Activated CD8-positive, alpha-beta T cell treated with anti-CD3 and anti-CD28 coated beads for 36 hours (primary cell): ENCODE measurements around the gene SMAD3. TPM values are rescaled to one million over a fixed set of nuclear protein-coding genes. Genes with fewer than 3 reads are reported as not detected.

Experiments used
- ATAC-seq: fragments of 200-7000 bp; cut with Tn5 transposase; one replicate; pipeline ENCODE4 v1.10.0; 2021; ENCODE audit warnings: mild to moderate bottlenecking, moderate library complexity
- CTCF ChIA-PET: fragments of 350-600 bp; sonication (Branson Sonifier 250); formaldehyde crosslinking; loops from one replicate; lab custom pipeline; 2021; ENCODE audit warnings: antibody characterized with exemption; lab: Charles Lee
- POLR2A ChIA-PET: fragments of 350-600 bp; sonication (Branson Sonifier 250); formaldehyde crosslinking; loops from one replicate; lab custom pipeline; 2021; ENCODE audit warnings: antibody characterized with exemption; lab: Charles Lee
- DNase-seq: peaks from one replicate; pipeline ENCODE4 v3.0.0-alpha.2; 2020
- H3K27ac Mint-ChIP-seq: one replicate; pipeline ENCODE4 v1.8.0; 2021; ENCODE audit warnings: mild to moderate bottlenecking, mixed read lengths
- H3K27me3 Mint-ChIP-seq: one replicate; pipeline ENCODE4 v1.8.0; 2021; ENCODE audit warnings: mixed read lengths
- H3K36me3 Mint-ChIP-seq: one replicate; pipeline ENCODE4 v1.8.0; 2021; ENCODE audit warnings: low read depth, mixed read lengths
- H3K4me1 Mint-ChIP-seq: one replicate; pipeline ENCODE4 v1.8.0; 2021; ENCODE audit warnings: low read depth, mixed read lengths
- H3K4me3 Mint-ChIP-seq: one replicate; pipeline ENCODE4 v1.8.0; 2021; ENCODE audit warnings: mild to moderate bottlenecking, moderate library complexity, mixed read lengths
- H3K9me3 Mint-ChIP-seq: one replicate; pipeline ENCODE4 v1.8.0; 2021; ENCODE audit warnings: mixed read lengths
- intact Hi-C: fragments of 100-400 bp; cut with micrococcal nuclease; formaldehyde crosslinking; loops from one replicate; pipeline ENCODE4 v1.10.0; 2022
- total RNA-seq, 2 experiments: library from RNA; stranded (reverse); gene quantifications; one replicate each; pipeline ENCODE4 v1.2.3, GENCODE V29; 2021
- TF ChIP-seq, protein P1 (sequence below): fragments of 200-600 bp; IDR thresholded peaks from one replicate; pipeline ENCODE4 v1.8.0; 2022; ENCODE audit warnings: antibody characterized with exemption, mild to moderate bottlenecking

SMAD3 gene
- total RNA-seq, 2 experiments from 2014 or later = 22.3 to 24.7 TPM

DNA sequence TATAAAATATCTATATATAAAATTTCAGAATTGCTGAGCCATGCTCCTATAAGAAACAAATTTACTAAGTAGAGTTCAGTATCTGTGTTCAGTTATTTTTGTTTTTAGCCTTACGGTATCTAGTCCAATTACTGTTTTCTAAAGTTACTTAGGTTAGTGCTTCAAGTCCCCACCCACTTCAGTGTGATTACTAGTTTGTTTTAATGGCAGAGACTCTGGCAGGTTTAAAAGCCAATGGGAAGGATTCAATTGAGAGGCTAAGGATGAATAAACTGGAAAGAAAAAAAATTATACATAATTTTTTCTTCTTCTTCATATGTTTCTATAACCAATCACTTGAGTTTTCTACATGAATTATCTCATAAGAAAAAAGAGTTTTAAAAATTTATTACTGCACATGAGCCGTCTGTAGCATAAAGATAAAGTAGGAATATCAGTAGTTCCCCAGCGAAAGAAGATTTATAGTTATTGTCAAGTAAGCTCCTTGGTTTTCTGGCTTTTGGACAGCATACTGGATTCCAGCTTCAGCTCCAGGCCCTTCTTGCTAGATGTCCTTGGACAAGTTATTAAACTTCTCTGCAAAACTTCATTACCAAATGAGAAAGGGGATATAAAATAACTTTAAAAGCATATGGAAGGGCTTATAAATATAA, 142.3 kb downstream of the SMAD3 start:
- Mint-ChIP-seq H3K27ac (no peak overlapping the region), H3K4me3 (no peak overlapping the region), H3K9me3 (no peaks in the 10 kb centered on the region), H3K4me1 (no peaks in the 10 kb centered on the region), H3K27me3 (no peaks in the 10 kb centered on the region), H3K36me3 (peaks cover 32% of the 10 kb centered on the region)
- CTCF ChIA-PET = no interaction called here
- POLR2A ChIA-PET = no interaction called here
- no peak for DNase-seq
- TF ChIP-seq, protein P1, sequence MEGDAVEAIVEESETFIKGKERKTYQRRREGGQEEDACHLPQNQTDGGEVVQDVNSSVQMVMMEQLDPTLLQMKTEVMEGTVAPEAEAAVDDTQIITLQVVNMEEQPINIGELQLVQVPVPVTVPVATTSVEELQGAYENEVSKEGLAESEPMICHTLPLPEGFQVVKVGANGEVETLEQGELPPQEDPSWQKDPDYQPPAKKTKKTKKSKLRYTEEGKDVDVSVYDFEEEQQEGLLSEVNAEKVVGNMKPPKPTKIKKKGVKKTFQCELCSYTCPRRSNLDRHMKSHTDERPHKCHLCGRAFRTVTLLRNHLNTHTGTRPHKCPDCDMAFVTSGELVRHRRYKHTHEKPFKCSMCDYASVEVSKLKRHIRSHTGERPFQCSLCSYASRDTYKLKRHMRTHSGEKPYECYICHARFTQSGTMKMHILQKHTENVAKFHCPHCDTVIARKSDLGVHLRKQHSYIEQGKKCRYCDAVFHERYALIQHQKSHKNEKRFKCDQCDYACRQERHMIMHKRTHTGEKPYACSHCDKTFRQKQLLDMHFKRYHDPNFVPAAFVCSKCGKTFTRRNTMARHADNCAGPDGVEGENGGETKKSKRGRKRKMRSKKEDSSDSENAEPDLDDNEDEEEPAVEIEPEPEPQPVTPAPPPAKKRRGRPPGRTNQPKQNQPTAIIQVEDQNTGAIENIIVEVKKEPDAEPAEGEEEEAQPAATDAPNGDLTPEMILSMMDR = no peak
- intact Hi-C loops = no loop called here
- ATAC-seq = no peak

DNA sequence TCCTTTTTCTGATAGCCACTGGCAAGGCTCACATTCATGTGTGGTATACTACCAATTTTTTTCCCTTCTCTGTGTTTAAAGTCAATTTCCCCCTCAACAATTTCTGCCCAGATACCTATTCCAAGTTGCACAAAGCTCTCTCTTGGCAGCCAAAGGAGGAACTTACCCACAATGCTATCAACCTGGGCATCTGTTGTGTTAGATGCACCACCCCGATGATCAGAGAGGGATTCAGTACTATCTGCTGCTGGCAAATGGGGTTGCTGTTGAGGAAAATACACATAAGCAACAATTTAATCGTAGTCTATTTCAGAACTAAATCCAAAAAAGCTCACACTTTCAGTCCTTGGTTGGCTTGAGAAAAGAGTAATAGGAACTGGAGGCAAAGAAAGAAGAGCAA, 143.0 kb downstream of the SMAD3 start:
- intact Hi-C loops = no loop called here
- no peak overlapping the region for H3K27ac Mint-ChIP-seq
- H3K36me3 Mint-ChIP-seq = peaks cover 28% of the 10 kb centered on the region
- TF ChIP-seq, protein P1 = no peak
- ATAC-seq (no peak), DNase-seq (no peak)
- H3K4me3 Mint-ChIP-seq = no peak overlapping the region
- no peaks in the 10 kb centered on the region for H3K27me3 Mint-ChIP-seq
- ChIA-PET CTCF (interaction anchor here (0.8 kb wide), 1 partner anchor 9 kb away, joined by 3 read pairs; no protein-coding TSS in a partner anchor), POLR2A (interaction anchor here (0.6 kb wide), 1 partner anchor 206 kb away, joined by 4 read pairs; no protein-coding TSS in a partner anchor)
- H3K4me1 Mint-ChIP-seq = no peaks in the 10 kb centered on the region
- no peaks in the 10 kb centered on the region for H3K9me3 Mint-ChIP-seq

DNA sequence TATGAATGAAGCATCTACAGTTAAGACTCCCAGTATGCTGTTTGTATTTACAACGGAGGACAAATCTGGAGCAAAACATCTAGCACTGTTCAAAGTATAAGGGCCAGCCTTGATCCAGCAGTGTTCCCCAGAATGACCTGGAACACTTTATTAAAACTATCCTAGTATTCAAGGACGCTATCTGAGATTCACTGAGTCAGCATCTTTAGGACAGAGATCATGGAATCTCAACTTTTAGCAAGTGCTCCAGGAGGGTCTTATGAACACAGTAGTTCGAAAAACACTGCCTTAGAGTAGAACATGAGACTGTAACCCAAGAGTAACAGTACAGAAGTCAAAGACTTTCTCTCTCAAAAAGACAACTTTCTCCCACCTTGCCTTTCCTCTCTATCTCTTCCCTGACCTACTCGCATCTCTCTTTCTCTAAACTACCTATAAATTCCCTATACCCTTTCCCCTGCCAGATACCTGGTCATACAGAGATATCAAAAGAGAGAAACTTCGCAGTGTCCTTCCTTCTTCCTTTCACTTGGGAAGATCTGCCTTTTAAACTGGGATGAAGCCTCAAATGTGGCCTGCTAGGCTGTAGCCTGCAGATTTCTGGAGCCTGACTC, 145.3 kb downstream of the SMAD3 start:
- ATAC-seq (no peak), DNase-seq (no peak)
- intact Hi-C loops = no loop called here
- no peak overlapping the region for H3K27ac Mint-ChIP-seq
- TF ChIP-seq, protein P1 = no peak
- no peaks in the 10 kb centered on the region for H3K9me3 Mint-ChIP-seq
- peaks cover 19% of the 10 kb centered on the region for H3K36me3 Mint-ChIP-seq
- H3K4me1 Mint-ChIP-seq = no peaks in the 10 kb centered on the region
- no peak overlapping the region for H3K4me3 Mint-ChIP-seq
- POLR2A ChIA-PET = no interaction called here
- H3K27me3 Mint-ChIP-seq = no peaks in the 10 kb centered on the region
- CTCF ChIA-PET = no interaction called here

DNA sequence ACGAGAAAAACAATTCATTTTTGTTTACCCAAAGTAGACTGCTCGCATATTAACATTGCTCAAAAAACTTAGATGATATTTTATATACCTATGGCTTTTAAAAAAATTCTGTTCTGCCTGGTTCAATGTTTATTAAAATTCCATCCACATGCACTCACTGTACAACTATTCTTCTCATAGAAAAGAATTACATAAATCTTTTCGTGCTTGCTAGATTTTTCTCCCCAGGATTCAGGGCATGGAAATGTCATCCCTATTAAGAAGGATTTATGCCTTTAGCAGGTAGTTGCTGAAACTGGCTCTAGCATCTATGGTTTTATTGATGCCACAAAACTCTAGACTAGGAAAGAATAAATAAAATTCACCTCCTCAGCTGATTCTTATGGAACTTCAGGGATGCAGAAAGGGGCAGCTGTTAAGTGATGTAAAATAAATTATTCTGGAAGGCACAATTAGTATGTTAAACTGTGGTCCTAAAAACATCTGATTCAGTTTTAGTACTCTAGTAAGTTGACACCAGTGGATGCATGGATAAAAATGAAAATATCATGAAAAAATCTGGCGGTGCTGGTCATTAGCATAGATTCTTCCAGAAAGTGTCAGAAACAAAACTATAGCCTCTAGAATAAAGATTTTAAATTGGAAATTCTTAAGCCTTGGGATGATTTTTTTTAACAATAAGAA, 147.4 kb downstream of the SMAD3 start:
- CTCF ChIA-PET = no interaction called here
- ATAC-seq (no peak), DNase-seq (no peak)
- H3K9me3 Mint-ChIP-seq = no peaks in the 10 kb centered on the region
- no peak overlapping the region for H3K27ac Mint-ChIP-seq
- POLR2A ChIA-PET = no interaction called here
- no peak overlapping the region for H3K4me3 Mint-ChIP-seq
- H3K27me3 Mint-ChIP-seq = no peaks in the 10 kb centered on the region
- H3K36me3 Mint-ChIP-seq = peaks cover 23% of the 10 kb centered on the region
- no peaks in the 10 kb centered on the region for H3K4me1 Mint-ChIP-seq
- TF ChIP-seq, protein P1 = no peak
- intact Hi-C loops = no loop called here

DNA sequence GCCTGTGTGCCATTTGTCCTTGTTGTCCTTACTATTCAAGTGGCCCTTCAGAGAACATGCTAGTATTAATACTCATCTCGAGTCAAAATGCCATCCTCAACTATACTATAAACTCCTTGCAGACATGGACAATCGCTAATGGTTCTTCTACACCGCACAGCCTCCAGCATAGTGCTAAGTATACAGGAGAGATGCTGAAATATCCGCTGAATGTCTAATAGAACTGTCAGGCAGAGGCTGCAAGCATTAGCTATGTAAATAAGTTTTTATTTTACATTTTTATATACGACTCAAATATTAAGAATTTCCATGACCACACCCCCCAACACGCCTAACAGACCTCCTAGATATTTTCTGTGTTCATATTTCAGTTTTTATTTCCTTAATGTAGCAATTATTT, 149.7 kb downstream of the SMAD3 start:
- ATAC-seq = no peak
- Mint-ChIP-seq H3K9me3 (no peaks in the 10 kb centered on the region), H3K27ac (no peak overlapping the region), H3K4me1 (no peaks in the 10 kb centered on the region), H3K36me3 (peaks cover 32% of the 10 kb centered on the region), H3K27me3 (no peaks in the 10 kb centered on the region), H3K4me3 (no peak overlapping the region)
- CTCF ChIA-PET = no interaction called here
- DNase-seq = no peak
- TF ChIP-seq, protein P1 = no peak
- POLR2A ChIA-PET = no interaction called here
- intact Hi-C loops = no loop called here
